ENCODE results near the gene CYB5D1.

DNA sequence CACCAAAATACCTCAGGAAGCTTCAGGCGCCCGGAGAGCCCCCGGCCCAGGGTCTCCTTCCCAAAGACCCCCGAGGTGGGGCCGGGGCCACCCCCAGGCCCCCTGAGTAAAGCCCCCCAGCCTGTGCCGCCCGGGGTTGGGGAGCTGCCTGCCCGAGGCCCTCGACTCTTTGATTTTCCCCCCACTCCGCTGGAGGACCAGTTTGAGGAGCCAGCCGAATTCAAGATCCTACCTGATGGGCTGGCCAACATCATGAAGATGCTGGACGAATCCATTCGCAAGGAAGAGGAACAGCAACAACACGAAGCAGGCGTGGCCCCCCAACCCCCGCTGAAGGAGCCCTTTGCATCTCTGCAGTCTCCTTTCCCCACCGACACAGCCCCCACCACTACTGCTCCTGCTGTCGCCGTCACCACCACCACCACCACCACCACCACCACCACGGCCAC lies 9.6 kb upstream of the CYB5D1 start:
- TF ChIP-seq YY1 (IDR thresholded peaks at IDR 0.05; ENCODE audit: insufficient read depth, insufficient read length) = no peak
- no peak for TF ChIP-seq SUZ12 (IDR thresholded peaks at IDR 0.05; ENCODE audit: extremely low read depth, insufficient read depth, insufficient read length)
- no peak for TF ChIP-seq ZNF274 (IDR thresholded peaks at IDR 0.05; ENCODE audit: low read depth, low read length)
